Stimulated activated CD4-positive, alpha-beta T cell treated with anti-CD3 and anti-CD28 coated beads, Interleukin-4, amount 100 ng/mL, for 1 hour (primary cell): ENCODE measurements around the gene VPS18.

Source experiments
- DNase-seq: peaks from one replicate; pipeline ENCODE4 v3.0.0-alpha.2; 2020

VPS18 gene

GRCh38 chr15:40871749-40872617 lies 22.3 kb upstream of the VPS18 start:
- DNase-seq: peak; percentile 24

GRCh38 chr15:40872791-40873693 lies 21.2 kb upstream of the VPS18 start:
- no peak for DNase-seq

- peak; percentile 59 for DNase-seq
Observed at GRCh38 chr15:40873694-40874561, 20.3 kb upstream of the VPS18 start, which contains the start of gene RHOV. Gene RHOV, minus strand, starts transcription at chr15:40874234. Its CDS starts 95 bp downstream, at chr15:40874139.

- no peak for DNase-seq
Observed at GRCh38 chr15:40875991-40876730, 18.1 kb upstream of the VPS18 start.

- no peak for DNase-seq
Observed at GRCh38 chr15:40877694-40878093, 16.6 kb upstream of the VPS18 start.

GRCh38 chr15:40878785-40879184 lies 15.5 kb upstream of the VPS18 start:
- DNase-seq: no peak

GRCh38 chr15:40879609-40880008 lies 14.6 kb upstream of the VPS18 start:
- no peak for DNase-seq

- DNase-seq: no peak
Observed at GRCh38 chr15:40881351-40881750, 12.9 kb upstream of the VPS18 start.

GRCh38 chr15:40886586-40886985 lies 7.7 kb upstream of the VPS18 start:
- DNase-seq: no peak

- no peak for DNase-seq
Observed at GRCh38 chr15:40889112-40889511, 5.1 kb upstream of the VPS18 start.

- no peak for DNase-seq
Observed at GRCh38 chr15:40891138-40891537, 3.1 kb upstream of the VPS18 start.

GRCh38 chr15:40891810-40892446 lies 2.3 kb upstream of the VPS18 start:
- no peak for DNase-seq

- no peak for DNase-seq
Observed at GRCh38 chr15:40892447-40893012, 1.7 kb upstream of the VPS18 start.

- no peak for DNase-seq
Observed at GRCh38 chr15:40893019-40893670, 1.1 kb upstream of the VPS18 start.

GRCh38 chr15:40894681-40895448 lies 615 bp downstream of the VPS18 start:
- peak; percentile 54 for DNase-seq

- DNase-seq: no peak
Observed at GRCh38 chr15:40899536-40900207, 5.4 kb downstream of the VPS18 start.

GRCh38 chr15:40900256-40901052 lies 6.2 kb downstream of the VPS18 start:
- DNase-seq: no peak

GRCh38 chr15:40901053-40901443 lies 6.8 kb downstream of the VPS18 start:
- no peak for DNase-seq
